ENCODE results near the gene OSBP.

OSBP gene

GRCh38 chr11:59614277-59615119 lies 1.1 kb downstream of the OSBP start:
- H3K4me2 ChIP-seq (ENCODE audit: low read length), result peak overlapping the region; percentile 90
- no CpG with 5 or more reads among the region's 13 CpGs for WGBS (ENCODE audit: extremely low coverage, insufficient coverage, low lambda C conversion rate)
- peak overlapping the region; percentile 75 for H3K4me3 ChIP-seq (ENCODE audit: low read length)
- no peaks in the 10 kb centered on the region for H3K27me3 ChIP-seq (ENCODE audit: insufficient read depth, low read length, poor library complexity)
- no peak overlapping the region for H2BK15ac ChIP-seq (replicated peaks; ENCODE audit: low read depth)
- H3K56ac ChIP-seq (ENCODE audit: low read length), result peak overlapping the region; percentile 90
- peaks cover 29% of the 10 kb centered on the region for H3K79me2 ChIP-seq (ENCODE audit: control insufficient read depth, insufficient read depth, low read length)
- peak; percentile 13 for DNase-seq
- no peak overlapping the region for H3K23ac ChIP-seq (ENCODE audit: low read length)
- H2BK120ac ChIP-seq (ENCODE audit: low read depth, low read length), result no peak overlapping the region
- peaks cover 3% of the 10 kb centered on the region for H3K36me3 ChIP-seq (ENCODE audit: control insufficient read depth, insufficient read depth, low read length)
- no peak overlapping the region for H4K5ac ChIP-seq (ENCODE audit: low read length)
- H3K27ac ChIP-seq (ENCODE audit: low read depth, low read length), result peak overlapping the region; percentile 63
- H3K9ac ChIP-seq (ENCODE audit: low read length), result peak overlapping the region; percentile 68
- H3K4me1 ChIP-seq (ENCODE audit: control insufficient read depth, low read depth, low read length), result peaks cover 6% of the 10 kb centered on the region
- no peak overlapping the region for H4K8ac ChIP-seq (ENCODE audit: low read depth, low read length)
- no peak overlapping the region for H2AK5ac ChIP-seq (ENCODE audit: low read length)
- peaks cover 14% of the 10 kb centered on the region for H3K79me1 ChIP-seq (ENCODE audit: low read length)
- H3K18ac ChIP-seq (ENCODE audit: low read length), result no peak overlapping the region
- H3K4ac ChIP-seq (ENCODE audit: low read depth, low read length), result no peak overlapping the region
- no peak overlapping the region for H2BK5ac ChIP-seq (ENCODE audit: low read length)

- Histone ChIP-seq H3K4me1 (ENCODE audit: control insufficient read depth, low read depth, low read length) (peaks cover 6% of the 10 kb centered on the region), H4K8ac (ENCODE audit: low read depth, low read length) (no peak overlapping the region), H3K27ac (ENCODE audit: low read depth, low read length) (no peak overlapping the region), H3K4me2 (ENCODE audit: low read length) (no peak overlapping the region), H3K18ac (ENCODE audit: low read length) (no peak overlapping the region), H3K4ac (ENCODE audit: low read depth, low read length) (no peak overlapping the region), H3K56ac (ENCODE audit: low read length) (no peak overlapping the region), H3K9ac (ENCODE audit: low read length) (no peak overlapping the region), H3K27me3 (ENCODE audit: insufficient read depth, low read length, poor library complexity) (no peaks in the 10 kb centered on the region), H3K79me2 (ENCODE audit: control insufficient read depth, insufficient read depth, low read length) (peaks cover 29% of the 10 kb centered on the region), H3K23ac (ENCODE audit: low read length) (no peak overlapping the region), H3K79me1 (ENCODE audit: low read length) (peaks cover 14% of the 10 kb centered on the region), H3K4me3 (ENCODE audit: low read length) (no peak overlapping the region), H2AK5ac (ENCODE audit: low read length) (no peak overlapping the region), H4K5ac (ENCODE audit: low read length) (no peak overlapping the region), H3K36me3 (ENCODE audit: control insufficient read depth, insufficient read depth, low read length) (peaks cover 11% of the 10 kb centered on the region), H2BK15ac (replicated peaks; ENCODE audit: low read depth) (no peak overlapping the region), H2BK5ac (ENCODE audit: low read length) (no peak overlapping the region), H2BK120ac (ENCODE audit: low read depth, low read length) (no peak overlapping the region)
- WGBS (ENCODE audit: extremely low coverage, insufficient coverage, low lambda C conversion rate), result no CpG with 5 or more reads among the region's 6 CpGs
- DNase-seq, result no peak
Measured at GRCh38 chr11:59611570-59612565, 3.7 kb downstream of the OSBP start.

GRCh38 chr11:59610289-59610688 lies 5.3 kb downstream of the OSBP start:
- H3K27ac ChIP-seq (ENCODE audit: low read depth, low read length), result no peak overlapping the region
- peaks cover 14% of the 10 kb centered on the region for H3K36me3 ChIP-seq (ENCODE audit: control insufficient read depth, insufficient read depth, low read length)
- peaks cover 14% of the 10 kb centered on the region for H3K79me1 ChIP-seq (ENCODE audit: low read length)
- no peak overlapping the region for H2BK15ac ChIP-seq (replicated peaks; ENCODE audit: low read depth)
- no peak overlapping the region for H3K4ac ChIP-seq (ENCODE audit: low read depth, low read length)
- H3K4me2 ChIP-seq (ENCODE audit: low read length), result no peak overlapping the region
- H3K23ac ChIP-seq (ENCODE audit: low read length), result no peak overlapping the region
- peaks cover 4% of the 10 kb centered on the region for H3K4me1 ChIP-seq (ENCODE audit: control insufficient read depth, low read depth, low read length)
- no CpG with 5 or more reads among the region's 7 CpGs for WGBS (ENCODE audit: extremely low coverage, insufficient coverage, low lambda C conversion rate)
- H3K9ac ChIP-seq (ENCODE audit: low read length), result no peak overlapping the region
- H2BK120ac ChIP-seq (ENCODE audit: low read depth, low read length), result no peak overlapping the region
- no peak overlapping the region for H2BK5ac ChIP-seq (ENCODE audit: low read length)
- no peak for DNase-seq
- no peak overlapping the region for H3K56ac ChIP-seq (ENCODE audit: low read length)
- H3K4me3 ChIP-seq (ENCODE audit: low read length), result no peak overlapping the region
- H3K18ac ChIP-seq (ENCODE audit: low read length), result no peak overlapping the region
- peaks cover 29% of the 10 kb centered on the region for H3K79me2 ChIP-seq (ENCODE audit: control insufficient read depth, insufficient read depth, low read length)
- H4K5ac ChIP-seq (ENCODE audit: low read length), result no peak overlapping the region
- H2AK5ac ChIP-seq (ENCODE audit: low read length), result no peak overlapping the region
- H3K27me3 ChIP-seq (ENCODE audit: insufficient read depth, low read length, poor library complexity), result no peaks in the 10 kb centered on the region
- H4K8ac ChIP-seq (ENCODE audit: low read depth, low read length), result no peak overlapping the region

GRCh38 chr11:59607703-59608454 lies 7.7 kb downstream of the OSBP start:
- Histone ChIP-seq H3K4me3 (ENCODE audit: low read length) (no peak overlapping the region), H3K18ac (ENCODE audit: low read length) (no peak overlapping the region), H3K23ac (ENCODE audit: low read length) (no peak overlapping the region), H3K36me3 (ENCODE audit: control insufficient read depth, insufficient read depth, low read length) (peaks cover 14% of the 10 kb centered on the region), H3K79me1 (ENCODE audit: low read length) (peaks cover 12% of the 10 kb centered on the region), H3K4ac (ENCODE audit: low read depth, low read length) (no peak overlapping the region), H3K56ac (ENCODE audit: low read length) (no peak overlapping the region), H2AK5ac (ENCODE audit: low read length) (no peak overlapping the region), H2BK5ac (ENCODE audit: low read length) (no peak overlapping the region), H3K4me1 (ENCODE audit: control insufficient read depth, low read depth, low read length) (no peaks in the 10 kb centered on the region), H2BK15ac (replicated peaks; ENCODE audit: low read depth) (no peak overlapping the region), H4K8ac (ENCODE audit: low read depth, low read length) (no peak overlapping the region), H2BK120ac (ENCODE audit: low read depth, low read length) (no peak overlapping the region), H4K5ac (ENCODE audit: low read length) (no peak overlapping the region), H3K9ac (ENCODE audit: low read length) (no peak overlapping the region), H3K4me2 (ENCODE audit: low read length) (no peak overlapping the region), H3K27me3 (ENCODE audit: insufficient read depth, low read length, poor library complexity) (no peaks in the 10 kb centered on the region), H3K27ac (ENCODE audit: low read depth, low read length) (no peak overlapping the region), H3K79me2 (ENCODE audit: control insufficient read depth, insufficient read depth, low read length) (peaks cover 10% of the 10 kb centered on the region)
- DNase-seq, result no peak
- WGBS (ENCODE audit: extremely low coverage, insufficient coverage, low lambda C conversion rate), result no CpG with 5 or more reads among the region's 6 CpGs

DNA sequence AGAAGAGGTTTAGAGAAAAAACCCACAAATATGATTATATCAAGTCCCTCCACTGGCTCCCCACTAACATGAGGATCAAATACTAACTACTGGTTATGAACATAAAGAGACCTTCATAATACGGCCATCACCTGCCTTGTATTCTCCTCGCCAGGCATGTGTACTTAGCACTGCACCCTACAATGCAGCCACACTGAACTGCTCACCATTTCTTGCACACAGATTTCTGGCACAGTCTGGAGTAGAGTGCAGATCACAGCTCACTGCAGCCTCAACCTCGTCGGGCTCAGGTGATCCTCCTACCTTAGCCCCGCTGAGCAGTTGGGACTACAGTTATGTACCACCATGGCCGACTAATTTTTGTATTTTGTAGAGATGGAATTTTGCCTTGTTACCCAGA lies 13.1 kb downstream of the OSBP start:
- no peak overlapping the region for H4K8ac ChIP-seq (ENCODE audit: low read depth, low read length)
- H4K5ac ChIP-seq (ENCODE audit: low read length), result no peak overlapping the region
- no peak overlapping the region for H3K18ac ChIP-seq (ENCODE audit: low read length)
- peaks cover 23% of the 10 kb centered on the region for H3K36me3 ChIP-seq (ENCODE audit: control insufficient read depth, insufficient read depth, low read length)
- H3K27ac ChIP-seq (ENCODE audit: low read depth, low read length), result no peak overlapping the region
- no peak overlapping the region for H3K9ac ChIP-seq (ENCODE audit: low read length)
- WGBS (ENCODE audit: extremely low coverage, insufficient coverage, low lambda C conversion rate), result no CpG with 5 or more reads among the region's 6 CpGs
- no peak overlapping the region for H2AK5ac ChIP-seq (ENCODE audit: low read length)
- H3K79me1 ChIP-seq (ENCODE audit: low read length), result peaks cover 3% of the 10 kb centered on the region
- H3K56ac ChIP-seq (ENCODE audit: low read length), result no peak overlapping the region
- no peak overlapping the region for H3K4ac ChIP-seq (ENCODE audit: low read depth, low read length)
- no peaks in the 10 kb centered on the region for H3K27me3 ChIP-seq (ENCODE audit: insufficient read depth, low read length, poor library complexity)
- no peak overlapping the region for H2BK5ac ChIP-seq (ENCODE audit: low read length)
- no peak overlapping the region for H2BK15ac ChIP-seq (replicated peaks; ENCODE audit: low read depth)
- H3K79me2 ChIP-seq (ENCODE audit: control insufficient read depth, insufficient read depth, low read length), result no peaks in the 10 kb centered on the region
- H3K23ac ChIP-seq (ENCODE audit: low read length), result no peak overlapping the region
- H2BK120ac ChIP-seq (ENCODE audit: low read depth, low read length), result no peak overlapping the region
- H3K4me1 ChIP-seq (ENCODE audit: control insufficient read depth, low read depth, low read length), result no peaks in the 10 kb centered on the region
- no peak overlapping the region for H3K4me2 ChIP-seq (ENCODE audit: low read length)
- no peak for DNase-seq
- H3K4me3 ChIP-seq (ENCODE audit: low read length), result no peak overlapping the region

Data from mesendoderm (in vitro differentiated cells).